Vagina (tissue), 2 donors: ENCODE measurements around the gene MEF2C.

ENCODE experiments used
- POLR2A ChIP-seq, 2 donors: fragments of 450-650 bp; IDR thresholded peaks; one replicate each; pipeline ENCODE4 v1.6.1; 2017; ENCODE audit warnings: antibody characterized with exemption in 2 of 2, mild to moderate bottlenecking in 2 of 2, moderate library complexity in 2 of 2
- TF ChIP-seq, protein P1 (sequence below), 3 experiments: fragments of 450-650 bp in 2 of 3; fragments of 200-600 bp in 1 of 3; sonication (generic) in 1 of 3; IDR thresholded peaks; one replicate each; pipeline ENCODE4 v1.5.1; 2017 to 2019; ENCODE audit warnings: antibody characterized with exemption in 3 of 3, mild to moderate bottlenecking in 2 of 3, moderate library complexity in 2 of 3

DNA sequence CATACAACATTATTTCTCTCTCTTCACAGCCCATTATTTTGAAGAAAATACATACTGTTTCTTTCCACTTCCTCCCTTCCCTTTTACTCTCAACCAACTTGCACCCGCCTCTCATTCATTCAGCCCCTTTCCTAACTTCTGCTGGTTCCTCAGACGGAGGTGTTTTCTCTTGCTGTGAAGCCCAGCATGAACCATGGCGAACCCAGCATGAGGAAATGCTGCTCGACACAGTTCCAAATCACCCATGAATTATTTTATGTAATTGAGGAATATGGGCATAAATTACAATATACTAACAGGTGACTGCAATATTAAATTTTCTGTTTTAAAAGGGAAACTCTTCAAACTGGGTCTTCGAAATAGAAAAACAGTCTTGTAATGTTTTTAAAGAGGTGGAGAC lies 124.8 kb downstream of the MEF2C start:
- TF ChIP-seq, protein P1, sequence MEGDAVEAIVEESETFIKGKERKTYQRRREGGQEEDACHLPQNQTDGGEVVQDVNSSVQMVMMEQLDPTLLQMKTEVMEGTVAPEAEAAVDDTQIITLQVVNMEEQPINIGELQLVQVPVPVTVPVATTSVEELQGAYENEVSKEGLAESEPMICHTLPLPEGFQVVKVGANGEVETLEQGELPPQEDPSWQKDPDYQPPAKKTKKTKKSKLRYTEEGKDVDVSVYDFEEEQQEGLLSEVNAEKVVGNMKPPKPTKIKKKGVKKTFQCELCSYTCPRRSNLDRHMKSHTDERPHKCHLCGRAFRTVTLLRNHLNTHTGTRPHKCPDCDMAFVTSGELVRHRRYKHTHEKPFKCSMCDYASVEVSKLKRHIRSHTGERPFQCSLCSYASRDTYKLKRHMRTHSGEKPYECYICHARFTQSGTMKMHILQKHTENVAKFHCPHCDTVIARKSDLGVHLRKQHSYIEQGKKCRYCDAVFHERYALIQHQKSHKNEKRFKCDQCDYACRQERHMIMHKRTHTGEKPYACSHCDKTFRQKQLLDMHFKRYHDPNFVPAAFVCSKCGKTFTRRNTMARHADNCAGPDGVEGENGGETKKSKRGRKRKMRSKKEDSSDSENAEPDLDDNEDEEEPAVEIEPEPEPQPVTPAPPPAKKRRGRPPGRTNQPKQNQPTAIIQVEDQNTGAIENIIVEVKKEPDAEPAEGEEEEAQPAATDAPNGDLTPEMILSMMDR (IDR thresholded peaks at IDR 0.05) = no peak
- TF ChIP-seq POLR2A (IDR thresholded peaks at IDR 0.05) = no peak
